HG03280 (cell line): ENCODE results near the gene C1QTNF3.

ENCODE experiments used
- ATAC-seq: cut with Tn5 transposase; IDR thresholded peaks from one replicate; pipeline ENCODE4 v1.9.1; 2021; ENCODE audit warnings: mild to moderate bottlenecking, moderate library complexity; ENCODE audit not compliant: unreplicated experiment

C1QTNF3 gene

GRCh38 chr5:33999978-34000377 is 43.0 kb downstream of the C1QTNF3 start:
- ATAC-seq = no peak

- peak; percentile 68 for ATAC-seq
Measured at GRCh38 chr5:33997331-33997983, 45.6 kb downstream of the C1QTNF3 start.

GRCh38 chr5:33995865-33996264 is 47.1 kb downstream of the C1QTNF3 start:
- ATAC-seq = no peak

GRCh38 chr5:33994845-33995244 is 48.2 kb downstream of the C1QTNF3 start:
- ATAC-seq = no peak

- ATAC-seq = no peak
Measured at GRCh38 chr5:33992864-33993263, 50.1 kb downstream of the C1QTNF3 start.

- no peak for ATAC-seq
Measured at GRCh38 chr5:33985447-33985846, 57.6 kb downstream of the C1QTNF3 start.

GRCh38 chr5:33984671-33985124 is 58.3 kb downstream of the C1QTNF3 start, which contains the start of gene SLC45A2:
Gene SLC45A2, minus strand, starts transcription at chr5:33984693. Its CDS starts 110 bp downstream, at chr5:33984583.
- ATAC-seq = no peak

- no peak for ATAC-seq
Measured at GRCh38 chr5:33984178-33984577, 58.8 kb downstream of the C1QTNF3 start.

GRCh38 chr5:33981408-33982162 is 61.4 kb downstream of the C1QTNF3 start:
- ATAC-seq = no peak

GRCh38 chr5:33980030-33980429 is 63.0 kb downstream of the C1QTNF3 start:
- ATAC-seq = no peak

GRCh38 chr5:33978306-33978705 is 64.7 kb downstream of the C1QTNF3 start:
- no peak for ATAC-seq

GRCh38 chr5:33976307-33976706 is 66.7 kb downstream of the C1QTNF3 start:
- no peak for ATAC-seq

- no peak for ATAC-seq
Measured at GRCh38 chr5:33975852-33976251, 67.2 kb downstream of the C1QTNF3 start.

GRCh38 chr5:33973271-33973670 is 69.7 kb downstream of the C1QTNF3 start:
- ATAC-seq = peak; percentile 61

- ATAC-seq = peak; percentile 72
Measured at GRCh38 chr5:33969572-33970452, 73.2 kb downstream of the C1QTNF3 start.

GRCh38 chr5:33968211-33969005 is 74.6 kb downstream of the C1QTNF3 start:
- no peak for ATAC-seq
